ENCODE results near the gene RBM4B.

Gene RBM4B

GRCh38 chr11:66701432-66702240, 23.9 kb upstream of the RBM4B start:
- H3K9ac ChIP-seq (ENCODE audit: low read length) = no peak overlapping the region
- no peaks in the 10 kb centered on the region for H3K27me3 ChIP-seq (ENCODE audit: control insufficient read depth, insufficient read depth, low read length)
- H3K4me3 ChIP-seq (ENCODE audit: low read length) = no peak overlapping the region
- H3K36me3 ChIP-seq (ENCODE audit: control insufficient read depth, insufficient read depth, low read length) = no peaks in the 10 kb centered on the region
- H3K27ac ChIP-seq (ENCODE audit: low read depth, low read length) = no peak overlapping the region
- no peaks in the 10 kb centered on the region for H3K4me1 ChIP-seq (ENCODE audit: control insufficient read depth, insufficient read depth, low read length)

- Histone ChIP-seq H3K4me3 (ENCODE audit: low read length) (no peak overlapping the region), H3K4me1 (ENCODE audit: control insufficient read depth, insufficient read depth, low read length) (no peaks in the 10 kb centered on the region), H3K9ac (ENCODE audit: low read length) (no peak overlapping the region), H3K36me3 (ENCODE audit: control insufficient read depth, insufficient read depth, low read length) (no peaks in the 10 kb centered on the region), H3K27me3 (ENCODE audit: control insufficient read depth, insufficient read depth, low read length) (no peaks in the 10 kb centered on the region), H3K27ac (ENCODE audit: low read depth, low read length) (no peak overlapping the region)
Observed at GRCh38 chr11:66700742-66701141, 23.1 kb upstream of the RBM4B start.

DNA sequence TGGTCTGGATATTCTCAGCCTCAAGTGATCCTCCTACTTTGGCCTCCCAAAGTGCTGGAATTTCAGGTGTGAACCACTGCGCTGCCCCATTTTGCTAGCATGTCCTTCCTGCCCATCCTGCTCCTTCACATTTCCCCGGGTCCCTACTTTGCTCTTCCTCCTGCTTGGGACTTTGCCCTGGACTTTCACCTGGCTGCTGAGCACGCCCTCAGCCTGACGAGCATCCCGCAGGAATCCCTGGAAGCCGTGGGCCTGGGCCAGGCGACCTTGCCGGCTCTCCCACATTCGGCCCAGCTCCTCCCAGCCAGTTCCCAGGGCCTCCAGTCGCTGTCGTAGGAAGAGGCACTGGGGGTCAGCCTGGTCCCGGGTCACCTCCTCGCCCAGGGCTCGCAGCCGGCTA, 22.6 kb upstream of the RBM4B start:
- Histone ChIP-seq H3K4me1 (ENCODE audit: control insufficient read depth, insufficient read depth, low read length) (no peaks in the 10 kb centered on the region), H3K36me3 (ENCODE audit: control insufficient read depth, insufficient read depth, low read length) (no peaks in the 10 kb centered on the region), H3K27me3 (ENCODE audit: control insufficient read depth, insufficient read depth, low read length) (no peaks in the 10 kb centered on the region), H3K9ac (ENCODE audit: low read length) (no peak overlapping the region), H3K27ac (ENCODE audit: low read depth, low read length) (no peak overlapping the region), H3K4me3 (ENCODE audit: low read length) (no peak overlapping the region)

- no peak overlapping the region for H3K27ac ChIP-seq (ENCODE audit: low read depth, low read length)
- H3K27me3 ChIP-seq (ENCODE audit: control insufficient read depth, insufficient read depth, low read length) = no peaks in the 10 kb centered on the region
- H3K36me3 ChIP-seq (ENCODE audit: control insufficient read depth, insufficient read depth, low read length) = no peaks in the 10 kb centered on the region
- H3K4me1 ChIP-seq (ENCODE audit: control insufficient read depth, insufficient read depth, low read length) = no peaks in the 10 kb centered on the region
- H3K9ac ChIP-seq (ENCODE audit: low read length) = no peak overlapping the region
- H3K4me3 ChIP-seq (ENCODE audit: low read length) = no peak overlapping the region
Observed at GRCh38 chr11:66698491-66698890, 20.8 kb upstream of the RBM4B start.

GRCh38 chr11:66697988-66698387, 20.3 kb upstream of the RBM4B start:
- H3K27me3 ChIP-seq (ENCODE audit: control insufficient read depth, insufficient read depth, low read length) = no peaks in the 10 kb centered on the region
- no peak overlapping the region for H3K4me3 ChIP-seq (ENCODE audit: low read length)
- H3K36me3 ChIP-seq (ENCODE audit: control insufficient read depth, insufficient read depth, low read length) = no peaks in the 10 kb centered on the region
- no peak overlapping the region for H3K9ac ChIP-seq (ENCODE audit: low read length)
- H3K4me1 ChIP-seq (ENCODE audit: control insufficient read depth, insufficient read depth, low read length) = no peaks in the 10 kb centered on the region
- no peak overlapping the region for H3K27ac ChIP-seq (ENCODE audit: low read depth, low read length)

DNA sequence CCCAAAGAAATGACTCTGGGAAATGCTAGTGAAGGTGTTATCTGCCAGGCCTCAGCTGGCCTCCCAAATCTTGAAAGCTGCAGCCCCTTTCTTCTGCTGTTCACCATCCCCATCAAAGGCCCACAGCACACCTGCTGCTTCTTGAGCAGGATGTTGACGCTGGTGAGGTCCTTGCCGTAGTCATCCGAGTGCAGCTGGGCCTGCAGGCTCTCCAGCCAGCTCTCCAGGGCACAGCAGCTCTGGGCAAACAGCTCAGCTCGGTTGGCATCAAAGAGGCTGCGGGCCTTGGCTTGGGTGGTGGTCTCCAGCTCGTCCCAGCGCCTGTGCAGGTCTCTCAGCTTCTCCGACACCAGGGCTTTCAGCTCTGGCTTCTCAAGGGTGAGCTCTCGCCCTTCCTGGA, 18.5 kb upstream of the RBM4B start:
- Histone ChIP-seq H3K9ac (ENCODE audit: low read length) (no peak overlapping the region), H3K4me1 (ENCODE audit: control insufficient read depth, insufficient read depth, low read length) (no peaks in the 10 kb centered on the region), H3K27ac (ENCODE audit: low read depth, low read length) (no peak overlapping the region), H3K27me3 (ENCODE audit: control insufficient read depth, insufficient read depth, low read length) (no peaks in the 10 kb centered on the region), H3K36me3 (ENCODE audit: control insufficient read depth, insufficient read depth, low read length) (no peaks in the 10 kb centered on the region), H3K4me3 (ENCODE audit: low read length) (no peak overlapping the region)

DNA sequence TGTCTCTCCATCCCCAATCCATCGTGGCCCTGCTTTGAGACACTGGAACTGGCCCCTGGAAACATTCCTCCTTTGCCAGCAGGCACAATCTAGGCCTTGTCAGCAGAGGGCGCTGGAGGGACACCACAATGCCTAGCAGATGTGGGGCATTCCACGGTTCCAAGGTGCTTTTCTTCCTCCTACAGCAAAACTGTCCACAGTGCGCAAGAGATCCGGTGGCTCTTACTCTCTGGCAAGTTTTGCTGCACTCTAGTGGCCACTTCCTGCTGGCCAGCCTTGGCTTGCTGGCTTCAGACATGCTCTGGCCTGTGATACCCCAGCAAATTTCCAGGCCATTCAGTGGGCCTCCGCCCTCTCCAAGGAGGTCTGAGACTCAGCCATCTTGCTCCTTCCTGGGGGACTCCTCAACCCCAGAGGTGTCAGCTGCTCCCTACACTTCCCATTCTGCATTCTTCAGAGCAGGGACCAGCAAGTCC, 17.1 kb upstream of the RBM4B start:
- Histone ChIP-seq H3K4me3 (ENCODE audit: low read length) (no peak overlapping the region), H3K27me3 (ENCODE audit: control insufficient read depth, insufficient read depth, low read length) (no peaks in the 10 kb centered on the region), H3K36me3 (ENCODE audit: control insufficient read depth, insufficient read depth, low read length) (no peaks in the 10 kb centered on the region), H3K9ac (ENCODE audit: low read length) (no peak overlapping the region), H3K4me1 (ENCODE audit: control insufficient read depth, insufficient read depth, low read length) (no peaks in the 10 kb centered on the region), H3K27ac (ENCODE audit: low read depth, low read length) (no peak overlapping the region)

- Histone ChIP-seq H3K27ac (ENCODE audit: low read depth, low read length) (no peak overlapping the region), H3K9ac (ENCODE audit: low read length) (no peak overlapping the region), H3K4me1 (ENCODE audit: control insufficient read depth, insufficient read depth, low read length) (no peaks in the 10 kb centered on the region), H3K36me3 (ENCODE audit: control insufficient read depth, insufficient read depth, low read length) (no peaks in the 10 kb centered on the region), H3K4me3 (ENCODE audit: low read length) (no peak overlapping the region), H3K27me3 (ENCODE audit: control insufficient read depth, insufficient read depth, low read length) (no peaks in the 10 kb centered on the region)
Observed at GRCh38 chr11:66694056-66694410, 16.3 kb upstream of the RBM4B start.

DNA sequence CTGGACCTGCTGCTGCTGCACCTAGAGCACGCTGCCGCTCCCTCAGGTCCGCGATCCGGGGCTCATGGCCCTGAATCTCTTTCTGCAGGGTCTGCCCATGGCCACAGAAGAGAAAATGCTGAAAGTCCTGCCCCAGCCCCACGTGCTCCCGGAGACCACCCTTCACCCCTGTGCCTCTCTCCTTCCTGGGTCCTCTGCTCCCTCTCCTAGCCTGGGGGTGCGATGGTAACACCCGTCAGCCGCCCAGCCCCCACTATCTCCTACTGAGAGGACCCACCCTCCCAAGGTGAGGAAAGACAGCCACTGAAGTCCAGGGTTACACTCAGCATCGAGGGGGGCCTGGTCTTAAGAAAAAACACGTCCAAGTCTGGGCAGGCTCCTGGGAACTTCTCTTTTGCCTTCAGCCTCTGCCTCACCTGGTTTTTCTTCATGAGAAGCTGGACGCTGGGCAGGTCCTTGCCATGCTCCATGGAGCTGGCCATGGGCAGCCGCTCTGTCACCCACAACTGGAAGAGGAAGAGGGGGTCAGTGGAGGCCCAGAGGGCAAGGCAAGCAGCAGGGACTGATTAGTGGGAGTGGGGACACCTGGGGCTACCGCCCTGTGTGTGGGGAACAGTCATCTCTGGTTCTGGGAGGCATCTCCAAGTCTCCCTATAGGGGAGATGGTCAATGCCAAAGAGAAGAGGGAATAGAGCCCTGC, 15.8 kb upstream of the RBM4B start:
- no peaks in the 10 kb centered on the region for H3K27me3 ChIP-seq (ENCODE audit: control insufficient read depth, insufficient read depth, low read length)
- H3K36me3 ChIP-seq (ENCODE audit: control insufficient read depth, insufficient read depth, low read length) = no peaks in the 10 kb centered on the region
- no peak overlapping the region for H3K27ac ChIP-seq (ENCODE audit: low read depth, low read length)
- no peaks in the 10 kb centered on the region for H3K4me1 ChIP-seq (ENCODE audit: control insufficient read depth, insufficient read depth, low read length)
- H3K9ac ChIP-seq (ENCODE audit: low read length) = no peak overlapping the region
- no peak overlapping the region for H3K4me3 ChIP-seq (ENCODE audit: low read length)

DNA sequence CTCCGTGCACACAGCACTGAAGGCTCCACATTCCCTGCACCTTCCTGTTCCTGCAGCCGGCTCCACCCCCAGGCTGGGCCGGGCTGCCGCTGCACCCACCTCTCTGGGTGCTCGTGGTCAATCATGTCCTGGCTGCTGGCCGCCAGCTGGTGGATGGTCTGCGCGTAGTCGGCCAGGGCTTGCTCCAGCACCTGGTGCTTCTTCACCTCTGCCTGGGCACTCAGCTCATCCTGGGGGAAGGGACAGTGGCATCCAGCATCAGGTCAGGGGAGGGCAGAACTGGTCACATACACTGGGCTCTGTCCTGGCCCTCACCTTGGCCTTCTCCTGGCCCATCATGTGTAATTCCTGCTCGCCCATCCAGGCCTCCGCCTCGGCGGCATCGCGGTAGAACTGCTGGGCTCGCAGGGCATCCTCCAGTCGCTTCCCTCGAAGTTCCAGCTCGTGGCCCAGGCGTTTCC, 15.2 kb upstream of the RBM4B start:
- no peaks in the 10 kb centered on the region for H3K4me1 ChIP-seq (ENCODE audit: control insufficient read depth, insufficient read depth, low read length)
- no peak overlapping the region for H3K9ac ChIP-seq (ENCODE audit: low read length)
- no peaks in the 10 kb centered on the region for H3K36me3 ChIP-seq (ENCODE audit: control insufficient read depth, insufficient read depth, low read length)
- H3K27ac ChIP-seq (ENCODE audit: low read depth, low read length) = no peak overlapping the region
- no peaks in the 10 kb centered on the region for H3K27me3 ChIP-seq (ENCODE audit: control insufficient read depth, insufficient read depth, low read length)
- no peak overlapping the region for H3K4me3 ChIP-seq (ENCODE audit: low read length)

- no peak overlapping the region for H3K27ac ChIP-seq (ENCODE audit: low read depth, low read length)
- no peak overlapping the region for H3K9ac ChIP-seq (ENCODE audit: low read length)
- no peaks in the 10 kb centered on the region for H3K27me3 ChIP-seq (ENCODE audit: control insufficient read depth, insufficient read depth, low read length)
- no peaks in the 10 kb centered on the region for H3K36me3 ChIP-seq (ENCODE audit: control insufficient read depth, insufficient read depth, low read length)
- no peak overlapping the region for H3K4me3 ChIP-seq (ENCODE audit: low read length)
- H3K4me1 ChIP-seq (ENCODE audit: control insufficient read depth, insufficient read depth, low read length) = no peaks in the 10 kb centered on the region
Observed at GRCh38 chr11:66692446-66692845, 14.8 kb upstream of the RBM4B start.

DNA sequence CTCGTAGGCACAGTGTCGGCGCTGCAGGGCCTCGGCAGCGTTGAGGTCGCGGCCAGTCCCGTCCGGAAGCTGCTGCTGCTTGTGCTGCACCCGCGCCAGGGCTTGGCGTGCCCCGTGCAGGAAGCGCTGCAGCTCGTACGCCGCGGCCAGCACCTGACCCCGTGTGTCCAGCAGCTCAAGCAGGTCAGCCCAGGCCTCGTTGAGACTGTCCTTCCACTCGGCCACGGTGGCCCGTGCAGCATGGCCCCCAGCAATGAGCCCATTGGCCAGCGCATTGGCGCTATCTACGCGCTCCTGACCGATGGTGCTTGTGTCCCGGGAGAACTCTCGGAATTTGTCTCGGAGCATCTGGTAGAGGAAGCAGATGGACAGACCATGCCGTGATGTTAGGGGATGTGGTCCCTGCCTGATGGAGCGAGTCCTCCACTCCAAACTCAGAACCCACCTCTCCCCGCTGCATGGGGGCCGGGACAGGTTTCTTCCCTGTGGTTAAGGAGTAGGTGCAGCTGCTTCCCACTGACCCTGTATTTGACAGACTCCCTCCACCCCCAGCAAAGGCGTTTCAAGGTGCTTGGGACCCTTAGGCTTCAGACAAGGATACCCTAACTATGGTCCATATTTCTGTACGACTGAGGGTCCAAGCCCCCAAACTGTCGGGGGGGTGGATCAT, 13.8 kb upstream of the RBM4B start:
- Histone ChIP-seq H3K4me3 (ENCODE audit: low read length) (no peak overlapping the region), H3K27me3 (ENCODE audit: control insufficient read depth, insufficient read depth, low read length) (no peaks in the 10 kb centered on the region), H3K9ac (ENCODE audit: low read length) (no peak overlapping the region), H3K36me3 (ENCODE audit: control insufficient read depth, insufficient read depth, low read length) (no peaks in the 10 kb centered on the region), H3K27ac (ENCODE audit: low read depth, low read length) (no peak overlapping the region), H3K4me1 (ENCODE audit: control insufficient read depth, insufficient read depth, low read length) (no peaks in the 10 kb centered on the region)
